Metanephros (tissue), 2 donors: Measurements from ENCODE around the gene NCAPD2. TPM values are rescaled to one million over a fixed set of nuclear protein-coding genes. Genes with fewer than 3 reads are reported as not detected.

Experiments used
- small RNA-seq: library from RNA; depleted of rRNA; stranded (forward); fragments of <200 nt; gene quantifications from one replicate; pipeline ENCODE3, GENCODE V24; 2014; ENCODE audit warnings: low replicate concordance
- total RNA-seq: library from RNA; depleted of rRNA; stranded (reverse); fragments of >200 nt; gene quantifications from one replicate; pipeline ENCODE4 v1.2.3, GENCODE V29; 2014

The NCAPD2 gene
- 47.8 TPM for total RNA-seq

GRCh38 chr12:6493497-6494257, at the start of gene NCAPD2:
NCAPD2 (plus strand) TSS chr12:6494102; CDS start chr12:6495099, 997 bp downstream.

GRCh38 chr12:6444704-6445688, 48.9 kb upstream of the NCAPD2 start, which contains the start of gene CD27:
CD27 (plus strand) TSS chr12:6444955; CDS start chr12:6445096, 141 bp downstream.

GRCh38 chr12:6451348-6452244, 42.3 kb upstream of the NCAPD2 start, which contains the start of gene TAPBPL:
TAPBPL (plus strand) TSS chr12:6452042; CDS start chr12:6452249, 207 bp downstream.

GRCh38 chr12:6470375-6471163, 23.3 kb upstream of the NCAPD2 start, which contains the start of gene VAMP1:
VAMP1 (minus strand) TSS chr12:6470677; CDS start chr12:6470531, 146 bp downstream.

GRCh38 chr12:6492838-6493496, 935 bp upstream of the NCAPD2 start, which contains the start of gene MRPL51:
MRPL51 (minus strand) TSS chr12:6493262; CDS start chr12:6493136, 126 bp downstream.

GRCh38 chr12:6533923-6534694, 40.2 kb downstream of the NCAPD2 start, which contains the start of gene GAPDH:
GAPDH (plus strand) TSS chr12:6534517; CDS start chr12:6534833, 316 bp downstream.

Small RNA genes within 50 kb of the gene (small RNA-seq; reads per million reads assigned to genes)
- gene SCARNA11 = 176 reads per million, percentile 98 among the genes with 10 or more reads in this experiment

Other genes starting within 250 kb of the NCAPD2 start
- 5.5 TPM for gene PLEKHG6, start 183.4 kb upstream of the NCAPD2 start, total RNA-seq
- gene TNFRSF1A, start 152.0 kb upstream of the NCAPD2 start, total RNA-seq = 59.8 TPM
- 131 TPM for gene SCNN1A, start 118.5 kb upstream of the NCAPD2 start, total RNA-seq
- gene LTBR, start 109.9 kb upstream of the NCAPD2 start, total RNA-seq = 47.1 TPM
- gene CD27, start 49.1 kb upstream of the NCAPD2 start, total RNA-seq = 0.12 TPM
- gene TAPBPL, start 42.1 kb upstream of the NCAPD2 start, total RNA-seq = 19.5 TPM
- 14.0 TPM for gene VAMP1, start 23.4 kb upstream of the NCAPD2 start, total RNA-seq
- 37.1 TPM for gene MRPL51, start 840 bp upstream of the NCAPD2 start, total RNA-seq
- gene GAPDH, start 40.4 kb downstream of the NCAPD2 start, total RNA-seq = 2,417 TPM
- gene IFFO1, start 61.9 kb downstream of the NCAPD2 start, total RNA-seq = 15.3 TPM
- 14.4 TPM for gene NOP2, start 74.2 kb downstream of the NCAPD2 start, total RNA-seq
- 230 TPM for gene CHD4, start 113.3 kb downstream of the NCAPD2 start, total RNA-seq
- gene LPAR5, start 141.9 kb downstream of the NCAPD2 start, total RNA-seq = 2.2 TPM
- 2.3 TPM for gene ACRBP, start 153.3 kb downstream of the NCAPD2 start, total RNA-seq
- gene ING4, start 169.0 kb downstream of the NCAPD2 start, total RNA-seq = 48.6 TPM
- 31.5 TPM for gene ZNF384, start 195.3 kb downstream of the NCAPD2 start, total RNA-seq
- gene PIANP, start 206.7 kb downstream of the NCAPD2 start, total RNA-seq = 2.0 TPM
- 47.0 TPM for gene COPS7A, start 229.9 kb downstream of the NCAPD2 start, total RNA-seq